Esophagus muscularis mucosa (tissue), 4 donors: ENCODE data around the gene CD28. TPM values are rescaled to one million over a fixed set of nuclear protein-coding genes. Genes with fewer than 3 reads are reported as not detected.

Experiments used
- DNase-seq: peaks from one replicate; pipeline ENCODE4 v3.0.0-alpha.2; 2017; ENCODE audit errors: extremely low spot score
- H3K27ac ChIP-seq, 4 donors: fragments of 200-600 bp; sonication (generic); replicated peaks in 1 of 4; 1 replicate in 3 of 4; 2 replicates in 1 of 4; pipeline ENCODE4 v1.5.1; 2016 to 2019; ENCODE audit warnings: mild to moderate bottlenecking in 1 of 4
- H3K27me3 ChIP-seq, 4 donors: fragments of 200-600 bp; sonication (generic); one replicate each; pipeline versions ENCODE4 v1.5.1 to v1.6.0; 2016 to 2019
- H3K36me3 ChIP-seq, 4 donors: fragments of 200-600 bp; sonication (generic); one replicate each; pipeline ENCODE4 v1.5.1; 2016 to 2019
- H3K4me1 ChIP-seq, 4 donors: fragments of 200-600 bp; sonication (generic); one replicate each; pipeline ENCODE4 v1.5.1; 2016 to 2019
- H3K4me3 ChIP-seq, 4 donors: fragments of 200-600 bp; sonication (generic); 1 replicate in 2 of 4; 2 replicates in 2 of 4; pipeline ENCODE4 v1.5.1; 2016 to 2019; ENCODE audit warnings: mild to moderate bottlenecking in 4 of 4, moderate library complexity in 1 of 4
- H3K9me3 ChIP-seq, 4 donors: fragments of 200-600 bp; sonication (generic); 1 replicate in 3 of 4; 2 replicates in 1 of 4; pipeline ENCODE4 v1.5.1; 2016 to 2019
- CTCF ChIP-seq, 3 experiments: fragments of 200-600 bp in 2 of 3; fragments of 450-650 bp in 1 of 3; sonication (generic) in 2 of 3; IDR thresholded peaks; one replicate each; pipeline ENCODE4 v1.5.1; 2017 to 2019; ENCODE audit warnings: antibody characterized with exemption in 3 of 3, mild to moderate bottlenecking in 2 of 3, moderate library complexity in 1 of 3
- EP300 ChIP-seq: sonication (generic); formaldehyde crosslinking; IDR thresholded peaks from one replicate; pipeline ENCODE4 v1.6.1; 2017; ENCODE audit warnings: antibody characterized with exemption
- POLR2A ChIP-seq: fragments of 450-650 bp; IDR thresholded peaks from one replicate; pipeline ENCODE4 v1.6.1; 2017; ENCODE audit warnings: antibody characterized with exemption, moderate library complexity, mild to moderate bottlenecking, low read depth
- POLR2AphosphoS5 ChIP-seq, 2 donors: sonication (generic); formaldehyde crosslinking; IDR thresholded peaks; one replicate each; pipeline ENCODE4 v1.6.1; 2017; ENCODE audit warnings: antibody characterized with exemption in 2 of 2
- WGBS: methylation state at CpG from one replicate; pipeline ENCODE4 v1.1.5; 2018; 5-methylcytosine and 5-hydroxymethylcytosine counted together
- intact Hi-C: fragments of 100-400 bp; cut with DNase I; formaldehyde crosslinking; loops from one replicate; pipeline ENCODE4 v1.15.1; 2023
- total RNA-seq, 4 donors: library from RNA; depleted of rRNA; stranded (reverse); fragments of >200 nt; gene quantifications; one replicate each; pipeline versions ENCODE4 v1.1.0 to v1.2.1, GENCODE V29; 2016

Gene CD28
- total RNA-seq, 4 donors from 2014 or later: under 0.01 to 2.2 (median 0.28) TPM

- no peak for TF ChIP-seq CTCF (IDR thresholded peaks at IDR 0.05)
- TF ChIP-seq POLR2AphosphoS5 (IDR thresholded peaks at IDR 0.05): no peak
- TF ChIP-seq EP300: no peak
- TF ChIP-seq POLR2A: no peak
- Histone ChIP-seq H3K4me3 (no peak overlapping the region), H3K27me3 (no peaks in the 10 kb centered on the region), H3K36me3 (no peaks in the 10 kb centered on the region), H3K27ac (no peak overlapping the region), H3K4me1 (no peaks in the 10 kb centered on the region), H3K9me3 (no peaks in the 10 kb centered on the region)
- DNase-seq: no peak
- WGBS: 87% methylated on average over 6 of the region's 6 CpGs
- intact Hi-C loops: no loop called here
Measured at GRCh38 chr2:203732092-203732952, 25.9 kb downstream of the CD28 start.

GRCh38 chr2:203732953-203733510 is 26.6 kb downstream of the CD28 start:
- intact Hi-C loops: no loop called here
- 85% methylated on average over 3 of the region's 3 CpGs for WGBS
- no peaks in the 10 kb centered on the region for H3K36me3 ChIP-seq
- H3K4me3 ChIP-seq: no peak overlapping the region
- no peaks in the 10 kb centered on the region for H3K9me3 ChIP-seq
- no peak for DNase-seq
- TF ChIP-seq POLR2AphosphoS5 (IDR thresholded peaks at IDR 0.05) (no peak), CTCF (IDR thresholded peaks at IDR 0.05) (no peak), POLR2A (no peak), EP300 (no peak)
- H3K27me3 ChIP-seq: no peaks in the 10 kb centered on the region
- H3K27ac ChIP-seq: no peak overlapping the region
- no peaks in the 10 kb centered on the region for H3K4me1 ChIP-seq

GRCh38 chr2:203733684-203734083 is 27.2 kb downstream of the CD28 start:
- no peaks in the 10 kb centered on the region for H3K9me3 ChIP-seq
- no peak for DNase-seq
- H3K4me3 ChIP-seq: no peak overlapping the region
- H3K4me1 ChIP-seq: no peaks in the 10 kb centered on the region
- H3K27ac ChIP-seq: no peak overlapping the region
- no peak for TF ChIP-seq EP300
- no peak for TF ChIP-seq POLR2AphosphoS5 (IDR thresholded peaks at IDR 0.05)
- no peak for TF ChIP-seq CTCF (IDR thresholded peaks at IDR 0.05)
- intact Hi-C loops: no loop called here
- H3K36me3 ChIP-seq: no peaks in the 10 kb centered on the region
- H3K27me3 ChIP-seq: no peaks in the 10 kb centered on the region
- 80% methylated on average over 1 of the region's 1 CpG for WGBS

- no peaks in the 10 kb centered on the region for H3K9me3 ChIP-seq
- TF ChIP-seq POLR2AphosphoS5 (IDR thresholded peaks at IDR 0.05) (no peak), EP300 (no peak), CTCF (IDR thresholded peaks at IDR 0.05) (no peak), POLR2A (no peak)
- no peak overlapping the region for H3K4me3 ChIP-seq
- DNase-seq: no peak
- no peak overlapping the region for H3K27ac ChIP-seq
- H3K36me3 ChIP-seq: no peaks in the 10 kb centered on the region
- no peaks in the 10 kb centered on the region for H3K27me3 ChIP-seq
- WGBS: 100% methylated on average over 12 of the region's 12 CpGs
- H3K4me1 ChIP-seq: no peaks in the 10 kb centered on the region
- intact Hi-C loops: no loop called here
Measured at GRCh38 chr2:203734276-203734983, 28.0 kb downstream of the CD28 start.
